ENCODE results near the gene CRACR2B.

Gene CRACR2B

DNA sequence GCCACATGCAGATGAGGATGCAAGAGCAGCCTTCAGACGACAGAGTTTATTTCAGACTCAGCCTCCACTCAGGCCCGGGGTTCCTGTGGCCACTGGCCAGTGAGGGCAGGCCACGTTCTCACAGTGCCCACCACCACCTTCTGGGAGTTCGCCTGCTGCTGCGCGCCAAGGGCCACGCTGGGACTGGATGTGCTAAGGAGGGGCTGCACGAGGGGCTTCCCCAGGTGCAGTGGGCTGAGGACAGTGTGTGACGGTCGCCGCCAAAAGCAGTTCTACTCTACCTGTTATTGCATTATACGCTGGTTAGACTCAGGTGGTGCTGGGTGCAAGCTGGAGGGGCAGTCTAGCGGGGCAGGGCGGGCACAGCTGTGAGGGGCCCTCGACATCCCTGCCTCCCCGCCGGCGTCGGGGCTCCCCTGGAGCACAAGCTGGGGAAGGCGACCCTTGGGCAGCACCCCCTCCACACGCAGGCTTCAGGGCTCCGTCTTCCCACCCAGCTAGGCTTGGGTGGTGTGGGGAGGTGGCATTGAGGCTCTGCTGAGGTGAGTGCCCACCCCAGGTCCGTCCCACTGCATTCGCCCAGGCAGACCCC, 40.5 kb upstream of the CRACR2B start:
- H3K9me3 ChIP-seq (ENCODE audit: control insufficient read depth, insufficient read depth, low read length): no peaks in the 10 kb centered on the region
- no peaks in the 10 kb centered on the region for H3K27me3 ChIP-seq (ENCODE audit: control insufficient read depth, low read length)
- no peaks in the 10 kb centered on the region; the same call in 1 of the 2 replicates for H3K36me3 ChIP-seq (ENCODE audit: control insufficient read depth, low read length)
- no peaks in the 10 kb centered on the region for H4K20me1 ChIP-seq (ENCODE audit: control insufficient read depth, insufficient read depth, low read depth, low read length)
- TF ChIP-seq CTCF (IDR thresholded peaks at IDR 0.05; ENCODE audit: low read depth, low read length, poor library complexity, severe bottlenecking) (no peak), EZH2phosphoT487 (IDR thresholded peaks at IDR 0.05; ENCODE audit: borderline replicate concordance, low read length) (no peak)
- no peaks in the 10 kb centered on the region for H3K9me2 ChIP-seq (replicated peaks; ENCODE audit: control insufficient read depth, low read length)
- peaks cover 6% of the 10 kb centered on the region for H3K79me2 ChIP-seq (ENCODE audit: control insufficient read depth, low read length)
- peaks cover 21% of the 10 kb centered on the region for H3K4me1 ChIP-seq (ENCODE audit: control insufficient read depth, low read length)
- H3F3A ChIP-seq (ENCODE audit: control insufficient read depth, insufficient read depth): 0 out of 2 replicates have a peak, but pooled peaks cover 4% of the 10 kb centered on the region
- no peak overlapping the region for H3K27ac ChIP-seq (ENCODE audit: low read depth, low read length)
- no peak overlapping the region for H3K4me3 ChIP-seq (ENCODE audit: low read length)
- H3K4me2 ChIP-seq (ENCODE audit: low read length): no peak overlapping the region

DNA sequence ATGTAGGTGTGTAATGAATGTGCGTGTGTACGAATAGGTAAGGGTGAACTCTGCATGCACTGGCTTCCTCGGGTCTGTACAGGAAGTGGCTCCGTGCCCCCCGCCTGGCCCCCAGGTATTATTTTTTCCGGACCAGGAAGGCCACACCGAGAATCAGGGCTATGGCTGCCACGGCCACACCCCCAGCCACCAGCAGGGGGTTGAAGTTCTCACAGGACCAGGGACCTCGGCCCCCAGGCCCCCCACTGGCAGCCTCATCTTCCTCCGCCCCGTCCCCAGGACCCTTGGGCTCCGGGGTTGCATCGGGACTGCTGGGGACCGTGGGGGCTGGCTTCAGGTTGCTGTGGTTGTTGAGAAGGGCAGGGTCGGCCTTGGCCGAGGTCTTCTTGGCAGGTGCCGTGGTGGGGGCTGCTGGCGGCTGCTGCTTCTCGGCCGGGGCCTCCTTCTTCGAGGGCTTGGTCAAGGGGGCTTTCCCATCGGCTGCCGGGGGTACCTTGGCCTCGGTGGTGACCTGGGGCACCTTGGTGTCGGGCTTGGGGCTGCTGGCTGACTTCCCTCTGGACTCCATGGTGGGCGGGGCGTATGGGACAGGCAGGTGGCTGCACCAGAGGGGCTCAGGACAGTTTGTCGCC, 39.6 kb upstream of the CRACR2B start:
- peaks cover 21% of the 10 kb centered on the region for H3K4me1 ChIP-seq (ENCODE audit: control insufficient read depth, low read length)
- TF ChIP-seq CTCF (IDR thresholded peaks at IDR 0.05; ENCODE audit: low read depth, low read length, poor library complexity, severe bottlenecking) (peak; percentile 35), EZH2phosphoT487 (IDR thresholded peaks at IDR 0.05; ENCODE audit: borderline replicate concordance, low read length) (no peak)
- peaks cover 3% of the 10 kb centered on the region; the same call in 1 of the 2 replicates for H3K36me3 ChIP-seq (ENCODE audit: control insufficient read depth, low read length)
- H3F3A ChIP-seq (ENCODE audit: control insufficient read depth, insufficient read depth): 0 out of 2 replicates have a peak, but pooled peaks cover 4% of the 10 kb centered on the region
- H3K27ac ChIP-seq (ENCODE audit: low read depth, low read length): no peak overlapping the region
- no peaks in the 10 kb centered on the region for H4K20me1 ChIP-seq (ENCODE audit: control insufficient read depth, insufficient read depth, low read depth, low read length)
- peaks cover 6% of the 10 kb centered on the region for H3K79me2 ChIP-seq (ENCODE audit: control insufficient read depth, low read length)
- H3K9me2 ChIP-seq (replicated peaks; ENCODE audit: control insufficient read depth, low read length): no peaks in the 10 kb centered on the region
- H3K27me3 ChIP-seq (ENCODE audit: control insufficient read depth, low read length): no peaks in the 10 kb centered on the region
- H3K4me2 ChIP-seq (ENCODE audit: low read length): peak overlapping the region; percentile 44; the same call in 1 of the 2 replicates
- no peak overlapping the region for H3K4me3 ChIP-seq (ENCODE audit: low read length)
- H3K9me3 ChIP-seq (ENCODE audit: control insufficient read depth, insufficient read depth, low read length): no peaks in the 10 kb centered on the region

DNA sequence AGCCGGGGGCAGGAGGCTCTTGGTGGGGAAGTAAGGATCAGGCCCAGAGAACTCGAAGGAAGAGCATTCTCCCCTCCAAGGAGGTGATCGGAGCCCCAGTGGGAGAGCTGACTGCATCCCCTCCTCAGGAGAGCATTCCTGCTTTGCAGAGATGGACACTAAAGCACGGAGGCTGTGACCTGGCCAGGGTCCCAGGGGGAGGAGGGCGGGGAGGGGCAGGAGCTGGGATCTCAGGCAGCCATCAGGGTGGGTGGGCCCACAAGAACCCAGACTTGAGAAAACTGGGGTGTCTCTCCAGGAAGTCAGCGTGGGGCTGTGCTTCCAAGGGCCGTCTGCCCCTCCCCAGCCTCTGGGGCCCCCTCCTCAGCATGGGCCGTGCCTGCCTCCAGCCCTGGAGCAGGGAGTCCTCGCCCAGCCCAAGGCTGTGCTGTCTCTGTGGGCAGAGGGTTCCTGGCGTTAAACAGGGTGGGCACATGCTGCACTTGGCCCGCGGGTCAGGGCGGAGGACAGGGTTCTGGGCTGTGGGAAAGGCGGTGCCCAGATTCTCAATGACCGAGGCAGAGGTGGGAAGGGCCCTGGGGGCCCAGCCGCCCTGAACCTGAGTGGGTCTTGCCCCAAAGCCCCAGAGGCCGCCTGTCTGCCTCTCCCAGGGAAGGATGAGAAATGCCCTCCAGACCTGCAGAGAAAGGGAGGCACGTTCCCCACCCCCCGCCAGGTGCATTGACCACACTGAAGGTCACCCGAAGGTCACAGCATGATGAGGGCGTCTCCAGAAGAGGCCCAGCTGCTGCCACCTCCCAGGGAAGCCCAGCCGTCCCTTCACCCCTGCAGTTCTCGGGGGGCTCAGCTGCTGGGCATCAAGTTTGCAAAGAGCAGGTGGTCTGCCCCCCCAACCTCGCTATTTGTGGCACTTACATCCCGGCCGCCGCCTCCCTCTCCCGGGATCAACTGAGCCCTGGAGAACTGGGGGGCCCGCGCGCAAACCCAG, 38.5 kb upstream of the CRACR2B start:
- Histone ChIP-seq H3K36me3 (ENCODE audit: control insufficient read depth, low read length) (peaks cover 4% of the 10 kb centered on the region; the same call in 1 of the 2 replicates), H3K9me2 (replicated peaks; ENCODE audit: control insufficient read depth, low read length) (no peaks in the 10 kb centered on the region), H3F3A (ENCODE audit: control insufficient read depth, insufficient read depth) (0 out of 2 replicates have a peak, but pooled peaks cover 4% of the 10 kb centered on the region), H3K4me2 (ENCODE audit: low read length) (peak overlapping the region; percentile 50), H3K27me3 (ENCODE audit: control insufficient read depth, low read length) (no peaks in the 10 kb centered on the region), H3K27ac (ENCODE audit: low read depth, low read length) (no peak overlapping the region), H3K9me3 (ENCODE audit: control insufficient read depth, insufficient read depth, low read length) (no peaks in the 10 kb centered on the region), H4K20me1 (ENCODE audit: control insufficient read depth, insufficient read depth, low read depth, low read length) (no peaks in the 10 kb centered on the region), H3K79me2 (ENCODE audit: control insufficient read depth, low read length) (peaks cover 6% of the 10 kb centered on the region), H3K4me1 (ENCODE audit: control insufficient read depth, low read length) (peaks cover 21% of the 10 kb centered on the region), H3K4me3 (ENCODE audit: low read length) (peak overlapping the region; percentile 69)
- no peak for TF ChIP-seq EZH2phosphoT487 (IDR thresholded peaks at IDR 0.05; ENCODE audit: borderline replicate concordance, low read length)
- TF ChIP-seq CTCF (IDR thresholded peaks at IDR 0.05; ENCODE audit: low read depth, low read length, poor library complexity, severe bottlenecking): no peak

All from DOHH2 (cell line).